ENCODE data around the gene ACTR6. TPM values are rescaled to one million over a fixed set of nuclear protein-coding genes. Genes with fewer than 3 reads are reported as not detected.

ACTR6 gene
- total RNA-seq (2022; extraction: Qiagen RNA extraction), result 17.4 to 27.9 TPM (median 21.8 TPM) in 5 replicates

DNA sequence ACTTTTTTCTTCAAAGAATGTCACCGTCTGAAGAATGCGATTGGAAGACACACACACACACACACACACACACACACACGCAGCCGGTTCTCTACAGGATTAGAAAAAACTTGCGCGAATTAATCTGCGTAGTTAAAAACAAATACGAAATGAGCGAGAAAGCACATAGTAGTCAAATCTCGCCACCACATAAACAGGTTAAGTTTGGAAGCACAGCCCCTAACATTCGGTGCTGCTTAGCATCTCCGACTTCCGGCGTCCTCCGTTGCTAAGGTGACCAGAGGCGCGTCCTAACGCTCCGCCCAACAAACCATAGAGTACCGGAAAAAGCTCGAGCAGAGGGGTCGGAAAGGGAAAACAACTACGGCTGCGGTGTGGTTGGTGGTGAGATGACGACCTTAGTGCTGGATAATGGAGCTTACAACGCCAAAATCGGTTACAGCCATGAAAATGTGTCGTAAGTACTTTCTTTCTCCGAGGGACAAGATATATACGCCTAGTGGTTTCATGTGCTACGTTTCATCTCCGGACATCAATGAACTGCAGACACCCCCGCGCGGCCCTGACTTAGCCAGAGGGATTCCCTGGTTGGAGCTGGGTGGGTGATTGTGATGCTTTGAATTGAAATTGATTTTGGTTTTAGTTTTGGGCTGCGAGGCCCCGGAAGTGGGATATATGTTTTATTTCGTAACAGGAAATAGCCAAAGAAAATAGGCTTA, at the start of gene ACTR6:
ACTR6 (plus strand) TSS at position 353 of the 719 bp plus-strand sequence; CDS start at position 390, 37 bp downstream.

DNA sequence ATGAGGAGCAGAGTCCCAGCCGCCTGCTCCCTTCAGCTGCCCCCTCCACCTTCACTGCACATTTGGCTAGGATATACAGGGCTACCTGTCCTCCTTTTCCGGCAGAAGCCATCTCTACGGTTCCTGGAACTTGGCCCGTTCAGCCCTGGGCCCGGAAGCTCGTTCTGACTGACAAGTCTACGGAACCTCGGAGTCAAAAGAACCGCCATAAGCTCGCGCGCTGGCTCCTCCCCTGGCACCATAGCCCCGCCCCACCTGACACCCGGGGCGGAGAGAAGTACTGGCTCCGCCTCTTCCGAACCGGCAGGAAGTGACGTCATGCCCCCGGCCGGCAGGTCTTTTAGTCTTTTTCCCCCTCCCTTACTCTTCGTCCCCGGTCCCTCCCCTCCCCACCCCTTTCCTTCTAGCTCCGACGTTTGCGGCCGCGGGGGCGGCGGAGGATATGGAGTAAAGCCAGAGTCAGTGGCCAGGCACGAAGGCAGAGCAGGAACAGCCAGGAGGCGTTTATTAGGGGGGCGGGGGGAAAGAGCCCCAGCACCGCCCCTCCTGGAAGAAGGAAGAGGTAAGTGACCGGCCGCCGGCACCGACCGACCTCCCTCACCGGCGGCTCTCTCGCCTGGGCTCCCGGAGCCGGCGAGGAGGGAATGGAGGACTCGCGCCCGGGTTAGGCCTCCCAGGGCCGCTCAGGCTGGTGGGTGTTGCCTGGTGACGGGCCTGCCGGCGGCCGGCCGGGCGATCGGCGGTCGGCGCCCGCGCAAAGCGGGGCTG, 66.4 kb downstream of the ACTR6 start, which contains the start of the genes DEPDC4 and SCYL2:
DEPDC4 (minus strand) TSS at position 245 of the 768 bp plus-strand sequence; CDS start at position 242, 3 bp downstream.
SCYL2 (plus strand) TSS at position 343 of the 768 bp plus-strand sequence. CDS start 15,794 bp downstream, outside the sequence.

Other genes with a start within 250 kb of the ACTR6 start
- gene ANKS1B, start 215.9 kb upstream of the ACTR6 start, total RNA-seq (2022; extraction: Qiagen RNA extraction), result 0.35 to 1.0 TPM (median 0.63 TPM) in 5 replicates
- gene BLTP3B, start 57.9 kb upstream of the ACTR6 start, total RNA-seq (2022; extraction: Qiagen RNA extraction), result 10.3 to 12.6 TPM (median 12.3 TPM) in 5 replicates
- gene DEPDC4, start 66.3 kb downstream of the ACTR6 start, total RNA-seq (2022; extraction: Qiagen RNA extraction), result 0.85 to 1.8 TPM (median 1.5 TPM) in 5 replicates
- 15.9 to 21.3 TPM (median 20.2 TPM) in 5 replicates for gene SCYL2, start 66.4 kb downstream of the ACTR6 start, total RNA-seq (2022; extraction: Qiagen RNA extraction)
- gene SLC17A8, start 156.3 kb downstream of the ACTR6 start, total RNA-seq (2022; extraction: Qiagen RNA extraction), result 0.03 TPM in 1 of 5 replicates, not detected in the others